Stomach smooth muscle (tissue), 2 donors: ENCODE results near the gene CDH4.

Experiments
- H3K27ac ChIP-seq: one replicate; pipeline ENCODE4 v1.7.0; 2013; ENCODE audit warnings: mild to moderate bottlenecking, low read length, inconsistent platforms
- H3K27me3 ChIP-seq, 2 donors: one replicate each; pipeline ENCODE4 v1.7.0; 2013; ENCODE audit warnings: low read length in 2 of 2; ENCODE audit not compliant: insufficient read depth in 2 of 2, control insufficient read depth in 1 of 2
- H3K36me3 ChIP-seq, 2 donors: one replicate each; pipeline ENCODE4 v1.7.0; 2013; ENCODE audit warnings: low read length in 2 of 2; ENCODE audit not compliant: control insufficient read depth in 2 of 2, insufficient read depth in 2 of 2
- H3K4me1 ChIP-seq: one replicate; pipeline ENCODE4 v1.7.0; 2013; ENCODE audit warnings: low read length; ENCODE audit not compliant: control insufficient read depth, insufficient read depth
- H3K4me3 ChIP-seq, 2 donors: one replicate each; pipeline ENCODE4 v1.7.0; 2013; ENCODE audit warnings: low read length in 2 of 2
- H3K9ac ChIP-seq, 2 donors: one replicate each; pipeline ENCODE4 v1.7.0; 2013; ENCODE audit warnings: low read length in 2 of 2, mild to moderate bottlenecking in 1 of 2
- H3K9me3 ChIP-seq, 2 donors: one replicate each; pipeline ENCODE4 v1.7.0; 2013; ENCODE audit warnings: low read length in 2 of 2; ENCODE audit not compliant: control insufficient read depth in 2 of 2
- donor health status: healthy.
- donor health status: Pancreatic carcinoma.

CDH4 gene

GRCh38 chr20:61989741-61990140, 737.7 kb downstream of the CDH4 start:
- no peaks in the 10 kb centered on the region for H3K27me3 ChIP-seq
- H3K9ac ChIP-seq = no peak overlapping the region
- no peak overlapping the region for H3K4me3 ChIP-seq
- H3K9me3 ChIP-seq = peaks cover 0 to 14% of the 10 kb centered on the region in 2 donors
- no peaks in the 10 kb centered on the region for H3K4me1 ChIP-seq
- H3K27ac ChIP-seq = no peak overlapping the region
- H3K36me3 ChIP-seq = peaks cover 39 to 55% of the 10 kb centered on the region in 2 donors
